HepG2 (cell line): Measurements from ENCODE around the gene TAPBP. TPM values are rescaled to one million over a fixed set of nuclear protein-coding genes. Genes with fewer than 3 reads are reported as not detected.
A peak's percentile ranks its signal among the peaks of the same experiment; 100 is the strongest.

Experiments
- ATAC-seq: fragments of 200-7000 bp; cut with Tn5 transposase; 3 replicates; pipeline ENCODE4 v1.9.1; 2020; ENCODE audit warnings: mild to moderate bottlenecking, moderate library complexity
- BruUV-seq: library from RNA; stranded (reverse); fragments of 400-500 nt; replicated peaks from 2 replicates; lab custom pipeline; 2021; lab: Mats Ljungman, UMichigan
- CTCF ChIA-PET: fragments of 300-600 bp; formaldehyde crosslinking; extraction: SDS; loops from one replicate; lab custom pipeline; 2021; ENCODE audit warnings: low total read pairs, inconsistent platforms, low intra/inter-chr PET ratio; lab: Yijun Ruan, JAX
- POLR2A ChIA-PET: fragments of 350-600 bp; sonication (Branson Sonifier 250); formaldehyde crosslinking; loops from one replicate; lab custom pipeline; 2020; ENCODE audit warnings: antibody characterized with exemption, inconsistent platforms; lab: Yijun Ruan, JAX
- DNase-seq: peaks from one replicate; pipeline ENCODE4 v3.0.0-alpha.2; 2015; ENCODE audit warnings: low spot score
- FAIRE-seq: peaks from 3 replicates; lab custom pipeline; 2011; peaks lifted over from hg19 to GRCh38; lab: Jason Lieb, UNC
- H2AFZ ChIP-seq: one replicate; pipeline ENCODE4 v1.6.1; 2011; ENCODE audit warnings: low read length, inconsistent platforms
- H3K27ac ChIP-seq: fragments of 300-600 bp; 3 replicates; pipeline ENCODE4 v1.8.0; 2011; ENCODE audit warnings: mixed run types, mild to moderate bottlenecking, mixed read lengths, low read length, inconsistent platforms; ENCODE audit not compliant: insufficient read depth; ENCODE audit errors: extremely low read length
- H3K27me3 ChIP-seq, 2 experiments: fragments of 200-600 bp in 1 of 2; 2 replicates in 1 of 2; 3 replicates in 1 of 2; pipeline versions ENCODE4 v1.6.0 to v1.8.0; 2011; ENCODE audit warnings: low read length in 2 of 2, mild to moderate bottlenecking in 2 of 2, moderate library complexity in 2 of 2, inconsistent platforms in 1 of 2; ENCODE audit not compliant: insufficient read depth in 2 of 2, control insufficient read depth in 1 of 2
- H3K36me3 ChIP-seq, 2 experiments: fragments of 200-600 bp in 1 of 2; replicated peaks in 1 of 2; 2 replicates in 1 of 2; 3 replicates in 1 of 2; pipeline versions ENCODE4 v1.5.1 to v1.8.0; 2011; ENCODE audit warnings: low read length in 2 of 2, inconsistent platforms in 1 of 2; ENCODE audit not compliant: insufficient read depth in 2 of 2, control insufficient read depth in 1 of 2
- H3K4me1 ChIP-seq: 2 replicates; pipeline ENCODE4 v1.5.1; 2012; ENCODE audit warnings: low read length, inconsistent platforms; ENCODE audit not compliant: insufficient read depth
- H3K4me2 ChIP-seq: 2 replicates; pipeline ENCODE4 v1.6.0; 2011; ENCODE audit warnings: low read depth, low read length, inconsistent platforms
- H3K4me3 ChIP-seq, 3 experiments: fragments of 200-600 bp in 1 of 3; sonication (generic), shearing (Covaris generic) in 1 of 3; replicated peaks in 1 of 3; 2 replicates each; pipeline ENCODE4 v1.5.1; 2011 to 2016; ENCODE audit warnings: low read length in 3 of 3, inconsistent platforms in 2 of 3, low read depth in 2 of 3, mild to moderate bottlenecking in 2 of 3, control low read depth in 1 of 3, mixed read lengths in 1 of 3; ENCODE audit not compliant: insufficient read depth in 1 of 3
- H3K79me2 ChIP-seq: one replicate; pipeline ENCODE4 v1.6.1; 2011; ENCODE audit warnings: low read length, inconsistent platforms; ENCODE audit not compliant: insufficient read depth
- H3K9ac ChIP-seq: 2 replicates; pipeline ENCODE4 v1.6.0; 2011; ENCODE audit warnings: mild to moderate bottlenecking, low read depth, low read length, inconsistent platforms; ENCODE audit not compliant: insufficient read depth
- H3K9me3 ChIP-seq: 2 replicates; pipeline ENCODE4 v1.5.1; 2012; ENCODE audit warnings: mild to moderate bottlenecking, low read length
- H4K20me1 ChIP-seq: 2 replicates; pipeline ENCODE4 v1.6.0; 2011; ENCODE audit warnings: inconsistent platforms, mild to moderate bottlenecking, low read length, moderate library complexity; ENCODE audit not compliant: insufficient read depth
- AGO2 ChIP-seq: fragments of 200-400 bp; formaldehyde crosslinking; optimal IDR thresholded peaks from 2 replicates; pipeline ENCODE3; 2017; ENCODE audit warnings: mild to moderate bottlenecking, low read depth, low read length, moderate library complexity
- HOXA5 ChIP-seq: sonication (generic); formaldehyde crosslinking; IDR thresholded peaks from 2 replicates; pipeline ENCODE4 v1.4.0; 2020; ENCODE audit warnings: missing genetic modification reagents
- POLR2A ChIP-seq, 2 experiments: IDR thresholded peaks; 2 replicates each; pipeline ENCODE4 v1.6.1; 2011; ENCODE audit warnings: low read depth in 2 of 2, low read length in 2 of 2, mild to moderate bottlenecking in 1 of 2, moderate library complexity in 1 of 2; ENCODE audit not compliant: insufficient read depth in 1 of 2
- RBFOX2 ChIP-seq: fragments of 200-400 bp; formaldehyde crosslinking; IDR thresholded peaks from 2 replicates; pipeline ENCODE4 v1.6.1; 2017; ENCODE audit warnings: low read depth, mild to moderate bottlenecking, low read length
- ZC3H13 ChIP-seq: sonication (generic); formaldehyde crosslinking; IDR thresholded peaks from 2 replicates; pipeline ENCODE4 v1.8.1; 2023; ENCODE audit warnings: mild to moderate bottlenecking, missing genetic modification reagents, moderate library complexity
- ZNF724P ChIP-seq: sonication (generic); formaldehyde crosslinking; IDR thresholded peaks from 2 replicates; pipeline ENCODE4 v1.8.0; 2022; ENCODE audit warnings: missing genetic modification reagents, borderline replicate concordance
- WGBS: methylation state at CpG from one replicate; pipeline ENCODE4 v1.1.6; 2017; ENCODE audit warnings: low lambda C conversion rate; 5-methylcytosine and 5-hydroxymethylcytosine counted together
- in situ Hi-C: cut with HindIII; loops from 2 replicates; pipeline ENCODE4 v1.10.0; 2017; ENCODE audit warnings: low pct_unique_long_range_greater_than_20kb; ENCODE audit not compliant: extremely low pct_ligation_motif_present
- intact Hi-C: fragments of 100-400 bp; cut with micrococcal nuclease; formaldehyde crosslinking; loops from one replicate; pipeline ENCODE4 v1.10.0; 2022; ENCODE audit not compliant: unreplicated experiment
- polyA plus RNA-seq, 8 experiments: library from polyadenylated mRNA; depleted of rRNA in 3 of 8; stranded (reverse) in 7 of 8; unstranded in 1 of 8; fragments of >200 nt; fragmentation: Illumina TruSeq in 4 of 8; extraction: Trizol in 4 of 8; gene quantifications; 2 replicates each; pipeline versions ENCODE4 v1.2.1 to v1.2.3, GENCODE V29; 2011 to 2016; ENCODE audit warnings: low read depth in 4 of 8, missing spikeins in 1 of 8, mixed read lengths in 1 of 8; ENCODE audit not compliant: insufficient read depth in 1 of 8
- total RNA-seq, 5 experiments: library from RNA; depleted of rRNA; stranded (reverse); fragments of >200 nt; fragmentation: Illumina TruSeq; extraction: Trizol; gene quantifications; 2 replicates each; pipeline ENCODE4 v1.2.3, GENCODE V29; 2016; ENCODE audit warnings: low read depth in 1 of 5

The TAPBP gene
- total and polyA plus RNA-seq, 2 of the 13 experiments (the other 11 are each of a cell fraction or from before 2014, with no cell fraction given): 27.4 to 32.3 TPM

GRCh38 chr6:33304216-33304615, 9.7 kb downstream of the TAPBP start:
- Histone ChIP-seq H3K27ac (no peak overlapping the region), H3K9ac (no peak overlapping the region), H4K20me1 (no peaks in the 10 kb centered on the region), H3K4me2 (no peak overlapping the region), H3K9me3 (no peaks in the 10 kb centered on the region), H3K4me3 (no peak overlapping the region), H3K36me3 (peaks cover 9 to 22% of the 10 kb centered on the region in 2 experiments; a peak in 3 of 5 replicates), H3K4me1 (peaks cover 12% of the 10 kb centered on the region), H2AFZ (no peak overlapping the region), H3K79me2 (peaks cover 10% of the 10 kb centered on the region), H3K27me3 (no peaks in the 10 kb centered on the region; a peak in 1 of 5 replicates)
- TF ChIP-seq ZC3H13 (CRISPR knock-in tag): 0 out of 2 replicates have a peak, but pooled peaks have one; percentile 77
- peak; percentile 60; the same call in 1 of the 2 replicates for TF ChIP-seq RBFOX2
- no peak for TF ChIP-seq ZNF724P (CRISPR knock-in tag)
- peak; percentile 81 for TF ChIP-seq AGO2
- BruUV-seq: no TSS peak
- ChIA-PET POLR2A (interaction anchor here (0.6 kb wide), 1 partner anchor 79 kb away, joined by 4 read pairs; no protein-coding TSS in a partner anchor), CTCF (no interaction called here)
- FAIRE-seq (no peak), ATAC-seq (no peak), DNase-seq (no peak)
- intact Hi-C loops (no loop called here), in situ Hi-C loops (no loop called here)
- WGBS: 95% methylated on average over 16 of the region's 16 CpGs

- no peak for FAIRE-seq
- Histone ChIP-seq H4K20me1 (no peaks in the 10 kb centered on the region), H2AFZ (no peak overlapping the region), H3K4me3 (no peak overlapping the region), H3K27me3 (no peaks in the 10 kb centered on the region; a peak in 1 of 5 replicates), H3K27ac (no peak overlapping the region), H3K79me2 (peaks cover 12% of the 10 kb centered on the region), H3K4me1 (peaks cover 20% of the 10 kb centered on the region), H3K36me3 (peaks cover 9 to 20% of the 10 kb centered on the region in 2 experiments; a peak in 3 of 5 replicates), H3K4me2 (no peak overlapping the region), H3K9ac (no peak overlapping the region), H3K9me3 (no peaks in the 10 kb centered on the region)
- POLR2A ChIA-PET: interaction anchor here (1.6 to 4.1 kb wide), 3 partner anchors 11 to 116 kb away, joined by 3 to 57 read pairs (median 20); partner anchors contain the start of genes TAPBP and ZBTB22
- intact Hi-C loops: no loop called here
- no peak for DNase-seq
- peak in 1 of 2 experiments; percentile 26; a peak in 1 of 4 replicates for TF ChIP-seq POLR2A (IDR thresholded peaks at IDR 0.05; ENCODE audit: insufficient read depth in 1 of 2, low read depth in 2 of 2, low read length in 2 of 2)
- no peak for TF ChIP-seq HOXA5 (CRISPR knock-in tag)
- CTCF ChIA-PET: no interaction called here
- no TSS peak for BruUV-seq
- 100% methylated on average over 3 of the region's 3 CpGs for WGBS
- in situ Hi-C loops: no loop called here
- no peak for ATAC-seq
Measured at GRCh38 chr6:33301877-33302276, 12.0 kb downstream of the TAPBP start.
